Renal cortical epithelial cell (primary cell): ENCODE measurements around the gene ZNF668. TPM values are rescaled to one million over a fixed set of nuclear protein-coding genes. Genes with fewer than 3 reads are reported as not detected.
"Not testable (repeated sequence)": the region's sequence is repeated elsewhere in the genome, so short reads cannot be mapped to it uniquely, and the experiment has no call there.

Source experiments
- DNase-seq: peaks from one replicate; pipeline ENCODE4 v3.0.0-alpha.2; 2011; ENCODE audit warnings: low read depth
- total RNA-seq: library from RNA; depleted of rRNA; stranded (reverse); fragments of >200 nt; gene quantifications from 2 replicates; pipeline ENCODE4 v1.2.3, GENCODE V29; 2014

Gene ZNF668
- total RNA-seq, 1 donor from 2014 or later: 7.7 TPM

- no peak for DNase-seq
These were observed 12.8 kb downstream of the ZNF668 start for GRCh38 chr16:31061126-31061812.

- DNase-seq: no peak
These were observed 18.4 kb downstream of the ZNF668 start for GRCh38 chr16:31055613-31056012.

- peak; percentile 91 for DNase-seq
These were observed 21.9 kb downstream of the ZNF668 start for GRCh38 chr16:31052114-31052513.

- no peak for DNase-seq
These were observed 23.6 kb downstream of the ZNF668 start for GRCh38 chr16:31050280-31051030.

- DNase-seq: no peak
These were observed 30.1 kb downstream of the ZNF668 start for GRCh38 chr16:31043898-31044481.

GRCh38 chr16:31043352-31043751 lies 30.7 kb downstream of the ZNF668 start:
- no peak for DNase-seq

- no peak for DNase-seq
These were observed 31.2 kb downstream of the ZNF668 start for GRCh38 chr16:31042866-31043265.

- no peak for DNase-seq
These were observed 35.0 kb downstream of the ZNF668 start for GRCh38 chr16:31038993-31039392.

- DNase-seq: no peak
These were observed 37.3 kb downstream of the ZNF668 start for GRCh38 chr16:31036691-31037090.

GRCh38 chr16:31033709-31034492 lies 40.1 kb downstream of the ZNF668 start:
- DNase-seq: peak; percentile 70

GRCh38 chr16:31032736-31033708 lies 41.0 kb downstream of the ZNF668 start, which contains the start of gene STX4:
STX4 (plus strand) TSS chr16:31033558; CDS start chr16:31033806, 248 bp downstream.
- peak; percentile 92 for DNase-seq

GRCh38 chr16:31031276-31031675 lies 42.8 kb downstream of the ZNF668 start:
- DNase-seq: no peak

GRCh38 chr16:31029272-31029671 lies 44.8 kb downstream of the ZNF668 start:
- DNase-seq: no peak

- no peak for DNase-seq
These were observed 48.7 kb downstream of the ZNF668 start for GRCh38 chr16:31025339-31025738.

- DNase-seq: no peak
These were observed 50.3 kb downstream of the ZNF668 start for GRCh38 chr16:31023627-31024226.

GRCh38 chr16:31023252-31023602 lies 50.8 kb downstream of the ZNF668 start:
- DNase-seq: no peak

GRCh38 chr16:31022544-31023251 lies 51.3 kb downstream of the ZNF668 start:
- no peak for DNase-seq

- DNase-seq: no peak
These were observed 53.5 kb downstream of the ZNF668 start for GRCh38 chr16:31020536-31020935.

GRCh38 chr16:31017756-31018155 lies 56.3 kb downstream of the ZNF668 start:
- not testable (repeated sequence) for DNase-seq

GRCh38 chr16:31016018-31016417 lies 58.0 kb downstream of the ZNF668 start:
- peak; percentile 55 for DNase-seq
